ENCODE measurements around the gene GRB2.
A peak's percentile ranks its signal among the peaks of the same experiment; 100 is the strongest.
"Not testable (repeated sequence)": the region's sequence is repeated elsewhere in the genome, so short reads cannot be mapped to it uniquely, and the experiment has no call there.

Gene GRB2

GRCh38 chr17:75349589-75349988 is 55.9 kb downstream of the GRB2 start:
- no peak for DNase-seq

GRCh38 chr17:75348386-75349012 is 57.0 kb downstream of the GRB2 start:
- no peak for DNase-seq

- peak; percentile 33 to 46 for DNase-seq
Measured at GRCh38 chr17:75346906-75347305, 58.6 kb downstream of the GRB2 start.

- not testable (repeated sequence) for DNase-seq
Measured at GRCh38 chr17:75346368-75346767, 59.1 kb downstream of the GRB2 start.

- peak; percentile 70 to 82 for DNase-seq
Measured at GRCh38 chr17:75345514-75346167, 59.8 kb downstream of the GRB2 start.

GRCh38 chr17:75344666-75345065 is 60.8 kb downstream of the GRB2 start:
- no peak for DNase-seq

GRCh38 chr17:75342996-75343395 is 62.5 kb downstream of the GRB2 start:
- DNase-seq, result no peak

GRCh38 chr17:75341784-75342486 is 63.5 kb downstream of the GRB2 start:
- DNase-seq, result peak; percentile 76 to 82

- DNase-seq, result no peak
Measured at GRCh38 chr17:75340631-75341030, 64.8 kb downstream of the GRB2 start.

GRCh38 chr17:75339971-75340370 is 65.5 kb downstream of the GRB2 start:
- no peak for DNase-seq

- DNase-seq, result peak; percentile 93 to 95
Measured at GRCh38 chr17:75338335-75338734, 67.1 kb downstream of the GRB2 start.

- DNase-seq, result no peak
Measured at GRCh38 chr17:75335315-75335714, 70.2 kb downstream of the GRB2 start.

GRCh38 chr17:75334723-75335122 is 70.8 kb downstream of the GRB2 start:
- DNase-seq, result no peak

GRCh38 chr17:75331671-75332070 is 73.8 kb downstream of the GRB2 start:
- no peak for DNase-seq

- no peak for DNase-seq
Measured at GRCh38 chr17:75327757-75328156, 77.7 kb downstream of the GRB2 start.

GRCh38 chr17:75326226-75326848 is 79.1 kb downstream of the GRB2 start:
- DNase-seq, result peak; percentile 85 to 86

- peak; percentile 96 for DNase-seq
Measured at GRCh38 chr17:75325827-75326225, 79.7 kb downstream of the GRB2 start.

- DNase-seq, result no peak
Measured at GRCh38 chr17:75325348-75325747, 80.1 kb downstream of the GRB2 start.

GRCh38 chr17:75321506-75321905 is 84.0 kb downstream of the GRB2 start:
- DNase-seq, result no peak

- DNase-seq, result no peak
Measured at GRCh38 chr17:75319904-75320691, 85.4 kb downstream of the GRB2 start.

GRCh38 chr17:75318615-75319222 is 86.8 kb downstream of the GRB2 start:
- no peak for DNase-seq

GRCh38 chr17:75318211-75318610 is 87.3 kb downstream of the GRB2 start:
- no peak for DNase-seq
